Trophoblast cell (in vitro differentiated cells and primary cell): ENCODE results near the gene SH3BGRL2.
A peak's percentile ranks its signal among the peaks of the same experiment; 100 is the strongest.
"Not testable (repeated sequence)": the region's sequence is repeated elsewhere in the genome, so short reads cannot be mapped to it uniquely, and the experiment has no call there.

Source experiments
- DNase-seq, 2 donors: peaks; one replicate each; pipeline ENCODE4 v3.0.0-alpha.2; 2016
- H2AFZ ChIP-seq: 2 replicates; pipeline ENCODE4 v1.6.1; 2013; ENCODE audit warnings: low read length, moderate library complexity, mild to moderate bottlenecking; ENCODE audit not compliant: insufficient read depth, poor library complexity
- H2AK5ac ChIP-seq: 2 replicates; pipeline ENCODE4 v1.6.1; 2013; ENCODE audit warnings: mild to moderate bottlenecking, low read length
- H2BK120ac ChIP-seq: 2 replicates; pipeline ENCODE4 v1.6.1; 2013; ENCODE audit warnings: low read length, mild to moderate bottlenecking, moderate library complexity; ENCODE audit not compliant: insufficient read depth, poor library complexity
- H2BK12ac ChIP-seq: 2 replicates; pipeline ENCODE4 v1.6.1; 2013; ENCODE audit warnings: mild to moderate bottlenecking, low read length, moderate library complexity
- H2BK5ac ChIP-seq: 2 replicates; pipeline ENCODE4 v1.6.1; 2013; ENCODE audit warnings: low read length, low read depth, moderate library complexity, mild to moderate bottlenecking; ENCODE audit not compliant: poor library complexity
- H3K14ac ChIP-seq: 2 replicates; pipeline ENCODE4 v1.6.1; 2013; ENCODE audit warnings: mild to moderate bottlenecking, low read length
- H3K18ac ChIP-seq: 2 replicates; pipeline ENCODE4 v1.6.1; 2013; ENCODE audit warnings: mild to moderate bottlenecking, low read length
- H3K23ac ChIP-seq: 2 replicates; pipeline ENCODE4 v1.6.1; 2013; ENCODE audit warnings: low read length
- H3K27ac ChIP-seq: 2 replicates; pipeline ENCODE4 v1.5.1; 2013; ENCODE audit warnings: low read depth, mild to moderate bottlenecking, inconsistent platforms, low read length, moderate library complexity
- H3K27me3 ChIP-seq: 2 replicates; pipeline ENCODE4 v1.6.1; 2013; ENCODE audit warnings: inconsistent platforms, mild to moderate bottlenecking, low read length, moderate library complexity; ENCODE audit not compliant: insufficient read depth
- H3K36me3 ChIP-seq, 2 experiments: 1 replicate in 1 of 2; 2 replicates in 1 of 2; pipeline ENCODE4 v1.6.1; 2013; ENCODE audit warnings: low read length in 2 of 2, mild to moderate bottlenecking in 2 of 2, moderate library complexity in 1 of 2; ENCODE audit not compliant: insufficient read depth in 2 of 2, control insufficient read depth in 1 of 2
- H3K4ac ChIP-seq: 2 replicates; pipeline ENCODE4 v1.6.1; 2013; ENCODE audit warnings: low read depth, mild to moderate bottlenecking, low read length, moderate library complexity
- H3K4me1 ChIP-seq, 2 experiments: 1 replicate in 1 of 2; 2 replicates in 1 of 2; pipeline ENCODE4 v1.6.1; 2013; ENCODE audit warnings: low read length in 2 of 2, mild to moderate bottlenecking in 2 of 2, moderate library complexity in 1 of 2; ENCODE audit not compliant: insufficient read depth in 2 of 2, control insufficient read depth in 1 of 2
- H3K4me2 ChIP-seq: 2 replicates; pipeline ENCODE4 v1.6.1; 2013; ENCODE audit warnings: inconsistent platforms, mild to moderate bottlenecking, low read length, moderate library complexity
- H3K4me3 ChIP-seq: 2 replicates; pipeline ENCODE4 v1.5.1; 2013; ENCODE audit warnings: mild to moderate bottlenecking, low read depth, low read length, inconsistent platforms
- H3K79me1 ChIP-seq: one replicate; pipeline ENCODE4 v1.6.1; 2013; ENCODE audit warnings: low read length
- H3K79me2 ChIP-seq: 2 replicates; pipeline ENCODE4 v1.6.1; 2013; ENCODE audit warnings: low read length, mild to moderate bottlenecking; ENCODE audit not compliant: control insufficient read depth, insufficient read depth, poor library complexity
- H3K9ac ChIP-seq: 2 replicates; pipeline ENCODE4 v1.6.1; 2013; ENCODE audit warnings: mild to moderate bottlenecking, low read length
- H3K9me3 ChIP-seq: 2 replicates; pipeline ENCODE4 v1.6.1; 2013; ENCODE audit warnings: low read depth, mild to moderate bottlenecking, control low read depth, inconsistent platforms, low read length; ENCODE audit not compliant: insufficient read depth
- H4K12ac ChIP-seq: 2 replicates; pipeline ENCODE4 v1.6.1; 2013; ENCODE audit warnings: low read depth, mild to moderate bottlenecking, low read length, moderate library complexity
- H4K8ac ChIP-seq: 2 replicates; pipeline ENCODE4 v1.6.1; 2013; ENCODE audit warnings: low read depth, mild to moderate bottlenecking, low read length, moderate library complexity
- H4K91ac ChIP-seq: one replicate; pipeline ENCODE4 v1.6.1; 2013; ENCODE audit warnings: low read depth, mild to moderate bottlenecking, low read length, moderate library complexity
- WGBS: extraction: QIAGEN DNeasy Blood & Tissue Kit; methylation state at CpG from one replicate; pipeline ENCODE4 v1.1.7; 2013; ENCODE audit warnings: missing lambda C conversion rate; ENCODE audit not compliant: insufficient read length, insufficient coverage; ENCODE audit errors: extremely low coverage; 5-methylcytosine and 5-hydroxymethylcytosine counted together

Gene SH3BGRL2

GRCh38 chr6:79672631-79673111 is 41.5 kb downstream of the SH3BGRL2 start:
- H3K4ac ChIP-seq, result no peak overlapping the region
- H3K14ac ChIP-seq, result no peak overlapping the region
- no peak overlapping the region for H3K4me3 ChIP-seq
- peaks cover 11 to 14% of the 10 kb centered on the region in 2 experiments for H3K4me1 ChIP-seq
- H2BK5ac ChIP-seq, result no peak overlapping the region
- H2BK12ac ChIP-seq, result no peak overlapping the region
- peaks cover 4% of the 10 kb centered on the region for H3K79me2 ChIP-seq
- H2BK120ac ChIP-seq, result no peak overlapping the region
- no peak overlapping the region for H3K18ac ChIP-seq
- no peak overlapping the region for H3K27ac ChIP-seq
- H3K4me2 ChIP-seq, result no peak overlapping the region
- H2AFZ ChIP-seq, result no peak overlapping the region
- H4K91ac ChIP-seq, result no peak overlapping the region
- no peaks in the 10 kb centered on the region for H3K27me3 ChIP-seq
- no peak overlapping the region for H2AK5ac ChIP-seq
- no peaks in the 10 kb centered on the region for H3K9me3 ChIP-seq
- peak in 1 of 2 donors; percentile 30 for DNase-seq
- H3K79me1 ChIP-seq, result peaks cover 6% of the 10 kb centered on the region
- no peak overlapping the region for H3K9ac ChIP-seq
- no peak overlapping the region for H4K12ac ChIP-seq
- H3K23ac ChIP-seq, result no peak overlapping the region
- WGBS, result no CpG with 5 or more reads among the region's 2 CpGs
- H3K36me3 ChIP-seq, result peaks cover 2 to 4% of the 10 kb centered on the region in 2 experiments
- H4K8ac ChIP-seq, result no peak overlapping the region

- H4K8ac ChIP-seq, result no peak overlapping the region
- no peaks in the 10 kb centered on the region for H3K9me3 ChIP-seq
- H3K4me2 ChIP-seq, result no peak overlapping the region
- H3K4me3 ChIP-seq, result no peak overlapping the region
- H2AK5ac ChIP-seq, result no peak overlapping the region
- peaks cover 3% of the 10 kb centered on the region for H3K79me1 ChIP-seq
- H2AFZ ChIP-seq, result no peak overlapping the region
- no peak overlapping the region for H2BK120ac ChIP-seq
- H4K12ac ChIP-seq, result no peak overlapping the region
- WGBS, result no CpG with 5 or more reads among the region's 3 CpGs
- H3K4ac ChIP-seq, result no peak overlapping the region
- no peaks in the 10 kb centered on the region for H3K79me2 ChIP-seq
- H3K14ac ChIP-seq, result no peak overlapping the region
- no peak for DNase-seq
- no peak overlapping the region for H2BK12ac ChIP-seq
- H4K91ac ChIP-seq, result no peak overlapping the region
- no peak overlapping the region for H2BK5ac ChIP-seq
- H3K23ac ChIP-seq, result no peak overlapping the region
- peaks cover 6 to 7% of the 10 kb centered on the region in 2 experiments for H3K4me1 ChIP-seq
- H3K9ac ChIP-seq, result no peak overlapping the region
- no peak overlapping the region for H3K18ac ChIP-seq
- no peaks in the 10 kb centered on the region for H3K27me3 ChIP-seq
- H3K36me3 ChIP-seq, result peaks cover 0 to 4% of the 10 kb centered on the region in 2 experiments
- H3K27ac ChIP-seq, result no peak overlapping the region
These were observed 42.8 kb downstream of the SH3BGRL2 start for GRCh38 chr6:79673947-79674346.

- Histone ChIP-seq H3K27me3 (no peaks in the 10 kb centered on the region), H2BK12ac (no peak overlapping the region), H3K18ac (no peak overlapping the region), H2AK5ac (no peak overlapping the region), H3K4ac (no peak overlapping the region), H3K4me3 (no peak overlapping the region), H4K12ac (no peak overlapping the region), H3K79me2 (no peaks in the 10 kb centered on the region), H3K36me3 (peaks cover 0 to 4% of the 10 kb centered on the region in 2 experiments), H2BK120ac (no peak overlapping the region), H4K8ac (no peak overlapping the region), H3K9ac (no peak overlapping the region), H2AFZ (no peak overlapping the region), H3K79me1 (no peaks in the 10 kb centered on the region), H4K91ac (no peak overlapping the region), H3K4me2 (no peak overlapping the region), H3K27ac (no peak overlapping the region), H3K14ac (no peak overlapping the region), H3K9me3 (no peaks in the 10 kb centered on the region), H3K4me1 (no peaks in the 10 kb centered on the region), H3K23ac (no peak overlapping the region), H2BK5ac (no peak overlapping the region)
- no CpG with 5 or more reads among the region's 8 CpGs for WGBS
- DNase-seq, result no peak
These were observed 45.9 kb downstream of the SH3BGRL2 start for GRCh38 chr6:79676785-79677736.

GRCh38 chr6:79682682-79683081 is 51.6 kb downstream of the SH3BGRL2 start:
- H3K79me1 ChIP-seq, result not testable (repeated sequence)
- WGBS, result no CpG with 5 or more reads among the region's 4 CpGs

More at GRCh38 chr6:79682682-79683081, 51.6 kb downstream of the SH3BGRL2 start:
- not testable (repeated sequence) for H3K4me3 ChIP-seq, H3K9ac ChIP-seq, H2AFZ ChIP-seq, H4K8ac ChIP-seq, DNase-seq, H2BK120ac ChIP-seq, H3K4me2 ChIP-seq, H3K18ac ChIP-seq, H2AK5ac ChIP-seq, H3K23ac ChIP-seq, H4K12ac ChIP-seq, H2BK12ac ChIP-seq, H3K27me3 ChIP-seq, H2BK5ac ChIP-seq, H3K79me2 ChIP-seq, H3K4ac ChIP-seq, H3K4me1 ChIP-seq, H4K91ac ChIP-seq, H3K14ac ChIP-seq, H3K27ac ChIP-seq, H3K9me3 ChIP-seq, H3K36me3 ChIP-seq
